Breast epithelium (tissue), 3 donors: Measurements from ENCODE around the gene THTPA.

Experiments
- POLR2A ChIP-seq: fragments of 450-650 bp; IDR thresholded peaks from one replicate; pipeline ENCODE4 v1.6.1; 2016; ENCODE audit warnings: antibody characterized with exemption, mild to moderate bottlenecking, moderate library complexity
- POLR2AphosphoS5 ChIP-seq, 3 donors: sonication (generic); formaldehyde crosslinking; IDR thresholded peaks; one replicate each; pipeline ENCODE4 v1.6.1; 2017; ENCODE audit warnings: antibody characterized with exemption in 3 of 3
- TF ChIP-seq, protein P1 (sequence below), 3 donors: fragments of 450-650 bp; IDR thresholded peaks; one replicate each; pipeline ENCODE4 v1.5.1; 2016 to 2017; ENCODE audit warnings: antibody characterized with exemption in 3 of 3, mild to moderate bottlenecking in 3 of 3, moderate library complexity in 3 of 3

GRCh38 chr14:23529016-23529415 is 27.1 kb upstream of the THTPA start:
- TF ChIP-seq POLR2A (no peak), POLR2AphosphoS5 (IDR thresholded peaks at IDR 0.05) (no peak)
- TF ChIP-seq, protein P1, sequence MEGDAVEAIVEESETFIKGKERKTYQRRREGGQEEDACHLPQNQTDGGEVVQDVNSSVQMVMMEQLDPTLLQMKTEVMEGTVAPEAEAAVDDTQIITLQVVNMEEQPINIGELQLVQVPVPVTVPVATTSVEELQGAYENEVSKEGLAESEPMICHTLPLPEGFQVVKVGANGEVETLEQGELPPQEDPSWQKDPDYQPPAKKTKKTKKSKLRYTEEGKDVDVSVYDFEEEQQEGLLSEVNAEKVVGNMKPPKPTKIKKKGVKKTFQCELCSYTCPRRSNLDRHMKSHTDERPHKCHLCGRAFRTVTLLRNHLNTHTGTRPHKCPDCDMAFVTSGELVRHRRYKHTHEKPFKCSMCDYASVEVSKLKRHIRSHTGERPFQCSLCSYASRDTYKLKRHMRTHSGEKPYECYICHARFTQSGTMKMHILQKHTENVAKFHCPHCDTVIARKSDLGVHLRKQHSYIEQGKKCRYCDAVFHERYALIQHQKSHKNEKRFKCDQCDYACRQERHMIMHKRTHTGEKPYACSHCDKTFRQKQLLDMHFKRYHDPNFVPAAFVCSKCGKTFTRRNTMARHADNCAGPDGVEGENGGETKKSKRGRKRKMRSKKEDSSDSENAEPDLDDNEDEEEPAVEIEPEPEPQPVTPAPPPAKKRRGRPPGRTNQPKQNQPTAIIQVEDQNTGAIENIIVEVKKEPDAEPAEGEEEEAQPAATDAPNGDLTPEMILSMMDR (IDR thresholded peaks at IDR 0.05), result no peak
